Measurements from ENCODE around the gene ARRDC4. TPM values are rescaled to one million over a fixed set of nuclear protein-coding genes. Genes with fewer than 3 reads are reported as not detected.
A peak's percentile ranks its signal among the peaks of the same experiment; 100 is the strongest.

The ARRDC4 gene
- total and polyA plus RNA-seq, 9 of the 15 experiments (the other 6 are each of a cell fraction or from before 2014, with no cell fraction given), result 4.3 to 16.1 (median 14.4) TPM

- TF ChIP-seq CTCFL (IDR thresholded peaks at IDR 0.05; ENCODE audit: borderline replicate concordance, insufficient read depth, low read depth, low read length, poor library complexity, severe bottlenecking), result no peak
- no peak for TF ChIP-seq SMARCB1 (IDR thresholded peaks at IDR 0.05; ENCODE audit: insufficient read length, low read depth)
- TF ChIP-seq, protein P1, sequence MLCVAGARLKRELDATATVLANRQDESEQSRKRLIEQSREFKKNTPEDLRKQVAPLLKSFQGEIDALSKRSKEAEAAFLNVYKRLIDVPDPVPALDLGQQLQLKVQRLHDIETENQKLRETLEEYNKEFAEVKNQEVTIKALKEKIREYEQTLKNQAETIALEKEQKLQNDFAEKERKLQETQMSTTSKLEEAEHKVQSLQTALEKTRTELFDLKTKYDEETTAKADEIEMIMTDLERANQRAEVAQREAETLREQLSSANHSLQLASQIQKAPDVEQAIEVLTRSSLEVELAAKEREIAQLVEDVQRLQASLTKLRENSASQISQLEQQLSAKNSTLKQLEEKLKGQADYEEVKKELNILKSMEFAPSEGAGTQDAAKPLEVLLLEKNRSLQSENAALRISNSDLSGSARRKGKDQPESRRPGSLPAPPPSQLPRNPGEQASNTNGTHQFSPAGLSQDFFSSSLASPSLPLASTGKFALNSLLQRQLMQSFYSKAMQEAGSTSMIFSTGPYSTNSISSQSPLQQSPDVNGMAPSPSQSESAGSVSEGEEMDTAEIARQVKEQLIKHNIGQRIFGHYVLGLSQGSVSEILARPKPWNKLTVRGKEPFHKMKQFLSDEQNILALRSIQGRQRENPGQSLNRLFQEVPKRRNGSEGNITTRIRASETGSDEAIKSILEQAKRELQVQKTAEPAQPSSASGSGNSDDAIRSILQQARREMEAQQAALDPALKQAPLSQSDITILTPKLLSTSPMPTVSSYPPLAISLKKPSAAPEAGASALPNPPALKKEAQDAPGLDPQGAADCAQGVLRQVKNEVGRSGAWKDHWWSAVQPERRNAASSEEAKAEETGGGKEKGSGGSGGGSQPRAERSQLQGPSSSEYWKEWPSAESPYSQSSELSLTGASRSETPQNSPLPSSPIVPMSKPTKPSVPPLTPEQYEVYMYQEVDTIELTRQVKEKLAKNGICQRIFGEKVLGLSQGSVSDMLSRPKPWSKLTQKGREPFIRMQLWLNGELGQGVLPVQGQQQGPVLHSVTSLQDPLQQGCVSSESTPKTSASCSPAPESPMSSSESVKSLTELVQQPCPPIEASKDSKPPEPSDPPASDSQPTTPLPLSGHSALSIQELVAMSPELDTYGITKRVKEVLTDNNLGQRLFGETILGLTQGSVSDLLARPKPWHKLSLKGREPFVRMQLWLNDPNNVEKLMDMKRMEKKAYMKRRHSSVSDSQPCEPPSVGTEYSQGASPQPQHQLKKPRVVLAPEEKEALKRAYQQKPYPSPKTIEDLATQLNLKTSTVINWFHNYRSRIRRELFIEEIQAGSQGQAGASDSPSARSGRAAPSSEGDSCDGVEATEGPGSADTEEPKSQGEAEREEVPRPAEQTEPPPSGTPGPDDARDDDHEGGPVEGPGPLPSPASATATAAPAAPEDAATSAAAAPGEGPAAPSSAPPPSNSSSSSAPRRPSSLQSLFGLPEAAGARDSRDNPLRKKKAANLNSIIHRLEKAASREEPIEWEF (CRISPR knock-in tag; IDR thresholded peaks at IDR 0.05), result no peak
- peak; percentile 58; the same call in 1 of the 2 replicates for TF ChIP-seq CXXC5 (CRISPR knock-in tag; IDR thresholded peaks at IDR 0.05)
- TF ChIP-seq ZNF780A (CRISPR knock-in tag; IDR thresholded peaks at IDR 0.05), result 0 out of 2 replicates have a peak, but pooled peaks have one; percentile 37
- peak; percentile 86 for TF ChIP-seq L3MBTL2 (IDR thresholded peaks at IDR 0.05)
- peak in 1 of 2 experiments; percentile 90; a peak in 1 of 4 replicates for TF ChIP-seq SIN3A (IDR thresholded peaks at IDR 0.05; ENCODE audit: borderline replicate concordance in 2 of 2, control insufficient read depth in 1 of 2, low read depth in 2 of 2, low read length in 2 of 2)
- 0 out of 2 replicates have a peak, but pooled peaks have one; percentile 20 for TF ChIP-seq POLR2AphosphoS5 (IDR thresholded peaks at IDR 0.05; ENCODE audit: control insufficient read depth, insufficient read depth, low read depth, low read length)
- TF ChIP-seq JUND (IDR thresholded peaks at IDR 0.05; ENCODE audit: borderline replicate concordance, low read depth, low read length), result peak; percentile 73
- peak; percentile 68; the same call in 2 of the 3 replicates for TF ChIP-seq JUND (tag; IDR thresholded peaks at IDR 0.05; ENCODE audit: borderline replicate concordance, low read depth, low read length)
- TF ChIP-seq, protein P2, sequence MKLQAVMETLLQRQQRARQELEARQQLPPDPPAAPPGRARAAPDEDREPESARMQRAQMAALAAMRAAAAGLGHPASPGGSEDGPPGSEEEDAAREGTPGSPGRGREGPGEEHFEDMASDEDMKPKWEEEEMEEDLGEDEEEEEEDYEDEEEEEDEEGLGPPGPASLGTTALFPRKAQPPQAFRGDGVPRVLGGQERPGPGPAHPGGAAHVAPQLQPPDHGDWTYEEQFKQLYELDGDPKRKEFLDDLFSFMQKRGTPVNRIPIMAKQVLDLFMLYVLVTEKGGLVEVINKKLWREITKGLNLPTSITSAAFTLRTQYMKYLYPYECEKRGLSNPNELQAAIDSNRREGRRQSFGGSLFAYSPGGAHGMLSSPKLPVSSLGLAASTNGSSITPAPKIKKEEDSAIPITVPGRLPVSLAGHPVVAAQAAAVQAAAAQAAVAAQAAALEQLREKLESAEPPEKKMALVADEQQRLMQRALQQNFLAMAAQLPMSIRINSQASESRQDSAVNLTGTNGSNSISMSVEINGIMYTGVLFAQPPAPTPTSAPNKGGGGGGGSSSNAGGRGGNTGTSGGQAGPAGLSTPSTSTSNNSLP (IDR thresholded peaks at IDR 0.05; ENCODE audit: borderline replicate concordance, low read depth, low read length), result peak; percentile 43; the same call in 1 of the 2 replicates
- TF ChIP-seq HNRNPH1 (optimal IDR thresholded peaks at IDR 0.05; ENCODE audit: low read depth, low read length), result no peak
- peak; percentile 69; the same call in 1 of the 2 replicates for TF ChIP-seq PHF8 (IDR thresholded peaks at IDR 0.05; ENCODE audit: borderline replicate concordance, low read length)
- TF ChIP-seq, protein P3, sequence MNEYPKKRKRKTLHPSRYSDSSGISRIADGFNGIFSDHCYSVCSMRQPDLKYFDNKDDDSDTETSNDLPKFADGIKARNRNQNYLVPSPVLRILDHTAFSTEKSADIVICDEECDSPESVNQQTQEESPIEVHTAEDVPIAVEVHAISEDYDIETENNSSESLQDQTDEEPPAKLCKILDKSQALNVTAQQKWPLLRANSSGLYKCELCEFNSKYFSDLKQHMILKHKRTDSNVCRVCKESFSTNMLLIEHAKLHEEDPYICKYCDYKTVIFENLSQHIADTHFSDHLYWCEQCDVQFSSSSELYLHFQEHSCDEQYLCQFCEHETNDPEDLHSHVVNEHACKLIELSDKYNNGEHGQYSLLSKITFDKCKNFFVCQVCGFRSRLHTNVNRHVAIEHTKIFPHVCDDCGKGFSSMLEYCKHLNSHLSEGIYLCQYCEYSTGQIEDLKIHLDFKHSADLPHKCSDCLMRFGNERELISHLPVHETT (CRISPR knock-in tag; conservative IDR thresholded peaks at IDR 0.05 in 1 of 2, IDR thresholded peaks at IDR 0.05 in 1 of 2), result no peak
Observed at GRCh38 chr15:97960364-97961066, at the start of gene ARRDC4 (continued).
